Fibroblast of lung (primary cell): ENCODE results near the gene IWS1. TPM values are rescaled to one million over a fixed set of nuclear protein-coding genes. Genes with fewer than 3 reads are reported as not detected.

ENCODE experiments used
- DNase-seq, 2 donors: peaks; one replicate each; pipeline versions ENCODE4 v3.0.0 to v3.0.0-alpha.2; 2010; ENCODE audit warnings: low read depth in 2 of 2
- H2AFZ ChIP-seq: 2 replicates; pipeline ENCODE4 v1.5.1; 2012; ENCODE audit warnings: low read length, control low read depth, inconsistent platforms
- H3K27ac ChIP-seq: 2 replicates; pipeline ENCODE4 v1.5.1; 2011; ENCODE audit warnings: low read length, control low read depth; ENCODE audit not compliant: insufficient read depth
- H3K27me3 ChIP-seq: 2 replicates; pipeline ENCODE4 v1.5.1; 2011; ENCODE audit warnings: mild to moderate bottlenecking, low read length; ENCODE audit not compliant: control insufficient read depth, insufficient read depth
- H3K36me3 ChIP-seq: 2 replicates; pipeline ENCODE4 v1.5.1; 2011; ENCODE audit warnings: low read length; ENCODE audit not compliant: control insufficient read depth, insufficient read depth
- H3K4me1 ChIP-seq: 2 replicates; pipeline ENCODE4 v1.5.1; 2011; ENCODE audit warnings: low read length; ENCODE audit not compliant: control insufficient read depth, insufficient read depth; ENCODE audit errors: extremely low read depth
- H3K4me2 ChIP-seq: 2 replicates; pipeline ENCODE4 v1.5.1; 2011; ENCODE audit warnings: low read length, control low read depth; ENCODE audit not compliant: insufficient read depth; ENCODE audit errors: extremely low read depth
- H3K4me3 ChIP-seq, 4 experiments: fragments of 200-600 bp in 1 of 4; sonication (generic) in 1 of 4; replicated peaks in 1 of 4; 2 replicates each; pipeline ENCODE4 v1.5.1; 2011 to 2016; ENCODE audit warnings: low read length in 4 of 4, low read depth in 3 of 4, mild to moderate bottlenecking in 3 of 4, control low read depth in 2 of 4, inconsistent platforms in 1 of 4, mixed read lengths in 1 of 4; ENCODE audit not compliant: insufficient read depth in 1 of 4; ENCODE audit errors: control extremely low read depth in 1 of 4
- H3K79me2 ChIP-seq: 2 replicates; pipeline ENCODE4 v1.5.1; 2012; ENCODE audit warnings: mild to moderate bottlenecking, low read length, inconsistent platforms; ENCODE audit not compliant: control insufficient read depth, insufficient read depth
- H3K9ac ChIP-seq: 2 replicates; pipeline ENCODE4 v1.5.1; 2011; ENCODE audit warnings: mild to moderate bottlenecking, low read length, control low read depth; ENCODE audit not compliant: insufficient read depth
- H3K9me3 ChIP-seq: 2 replicates; pipeline ENCODE4 v1.5.1; 2012; ENCODE audit warnings: low read depth, low read length; ENCODE audit not compliant: control insufficient read depth, insufficient read depth
- H4K20me1 ChIP-seq: 2 replicates; pipeline ENCODE4 v1.5.1; 2011; ENCODE audit warnings: low read length; ENCODE audit not compliant: control insufficient read depth, insufficient read depth; ENCODE audit errors: extremely low read depth
- EZH2 ChIP-seq: IDR thresholded peaks from 2 replicates; pipeline ENCODE4 v1.5.1; 2012; ENCODE audit warnings: low read length, control low read depth, mild to moderate bottlenecking; ENCODE audit errors: missing control alignments
- polyA plus RNA-seq, 2 donors: library from polyadenylated mRNA; depleted of rRNA in 1 of 2; stranded (reverse) in 1 of 2; unstranded in 1 of 2; fragments of >200 nt; gene quantifications; 2 replicates each; pipeline ENCODE4 v1.2.1, GENCODE V29; 2011 to 2012; ENCODE audit warnings: missing spikeins in 1 of 2
- total RNA-seq: library from RNA; depleted of rRNA; stranded (reverse); fragments of >200 nt; gene quantifications from 2 replicates; pipeline ENCODE4 v1.2.1, GENCODE V29; 2014
- TF ChIP-seq, protein P1 (sequence below), 2 donors: IDR thresholded peaks in 1 of 2; conservative IDR thresholded peaks in 1 of 2; 1 replicate in 1 of 2; 2 replicates in 1 of 2; pipeline ENCODE4 v1.5.1; 2011 to 2012; ENCODE audit warnings: low read length in 2 of 2, control low read depth in 1 of 2, inconsistent platforms in 1 of 2, low read depth in 1 of 2, mild to moderate bottlenecking in 1 of 2

The IWS1 gene
- total and polyA plus RNA-seq, 2 donors (not counting 1 experiment from before 2014, with no cell fraction given) = 44.1 to 56.0 TPM

DNA sequence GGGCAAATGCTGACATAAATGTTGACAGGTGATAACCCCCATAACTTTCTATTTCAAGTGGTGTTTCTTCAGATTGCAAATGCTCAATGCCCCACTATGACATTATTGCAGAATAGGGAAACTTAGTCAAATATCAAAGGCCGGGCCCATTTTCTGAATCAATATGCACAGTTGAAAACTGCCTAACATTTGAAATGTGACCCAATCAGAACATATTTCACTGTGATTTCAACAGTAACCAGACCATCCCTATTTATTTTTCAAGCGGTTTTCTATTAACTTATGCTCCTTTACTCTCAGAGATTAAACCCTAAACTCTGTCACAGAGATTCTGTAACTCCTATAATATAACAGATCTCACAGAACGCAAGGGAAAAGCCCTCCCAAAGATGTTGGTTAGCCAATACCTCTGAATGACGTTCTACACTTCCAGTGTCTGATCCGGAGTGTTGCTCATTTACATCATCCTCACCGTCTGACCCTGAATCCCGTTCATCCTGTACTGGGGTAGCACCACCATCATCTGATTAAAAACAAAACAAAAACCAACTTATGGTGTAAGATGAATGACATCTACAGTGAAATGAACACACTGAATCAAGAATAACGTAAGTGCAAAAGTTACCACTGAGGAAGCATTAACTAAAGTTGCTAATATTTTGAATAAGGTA, 2.9 kb downstream of the IWS1 start:
- Histone ChIP-seq H3K27me3 (no peaks in the 10 kb centered on the region), H3K79me2 (peaks cover 64% of the 10 kb centered on the region), H3K4me3 (no peak overlapping the region), H3K4me2 (no peak overlapping the region), H3K9ac (no peak overlapping the region), H4K20me1 (no peaks in the 10 kb centered on the region), H3K9me3 (no peaks in the 10 kb centered on the region), H3K36me3 (peaks cover 1% of the 10 kb centered on the region), H3K27ac (no peak overlapping the region), H3K4me1 (no peaks in the 10 kb centered on the region), H2AFZ (no peak overlapping the region)
- TF ChIP-seq EZH2 = no peak
- TF ChIP-seq, protein P1, sequence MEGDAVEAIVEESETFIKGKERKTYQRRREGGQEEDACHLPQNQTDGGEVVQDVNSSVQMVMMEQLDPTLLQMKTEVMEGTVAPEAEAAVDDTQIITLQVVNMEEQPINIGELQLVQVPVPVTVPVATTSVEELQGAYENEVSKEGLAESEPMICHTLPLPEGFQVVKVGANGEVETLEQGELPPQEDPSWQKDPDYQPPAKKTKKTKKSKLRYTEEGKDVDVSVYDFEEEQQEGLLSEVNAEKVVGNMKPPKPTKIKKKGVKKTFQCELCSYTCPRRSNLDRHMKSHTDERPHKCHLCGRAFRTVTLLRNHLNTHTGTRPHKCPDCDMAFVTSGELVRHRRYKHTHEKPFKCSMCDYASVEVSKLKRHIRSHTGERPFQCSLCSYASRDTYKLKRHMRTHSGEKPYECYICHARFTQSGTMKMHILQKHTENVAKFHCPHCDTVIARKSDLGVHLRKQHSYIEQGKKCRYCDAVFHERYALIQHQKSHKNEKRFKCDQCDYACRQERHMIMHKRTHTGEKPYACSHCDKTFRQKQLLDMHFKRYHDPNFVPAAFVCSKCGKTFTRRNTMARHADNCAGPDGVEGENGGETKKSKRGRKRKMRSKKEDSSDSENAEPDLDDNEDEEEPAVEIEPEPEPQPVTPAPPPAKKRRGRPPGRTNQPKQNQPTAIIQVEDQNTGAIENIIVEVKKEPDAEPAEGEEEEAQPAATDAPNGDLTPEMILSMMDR (conservative IDR thresholded peaks at IDR 0.05 in 1 of 2, IDR thresholded peaks at IDR 0.05 in 1 of 2; ENCODE audit: low read depth in 1 of 2, low read length in 2 of 2) = no peak
- no peak for DNase-seq

DNA sequence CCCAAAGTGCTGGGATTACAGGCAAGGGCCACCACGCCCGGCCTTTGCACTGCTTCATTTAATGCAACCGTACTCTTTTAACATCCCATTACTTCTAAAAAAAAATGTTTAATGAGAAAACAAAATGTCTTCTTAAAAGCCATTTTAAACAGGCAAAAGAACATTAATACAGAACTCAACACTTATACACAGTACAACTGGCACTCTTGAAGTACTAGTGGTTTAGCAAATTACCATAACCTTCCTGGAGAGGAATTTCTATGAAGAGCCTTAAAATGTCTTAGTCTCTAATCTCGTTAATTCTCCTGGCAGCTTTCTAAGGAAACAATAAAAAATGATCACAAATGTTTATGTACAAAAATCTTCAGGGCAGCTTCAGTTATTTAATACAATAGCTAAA, 5.9 kb downstream of the IWS1 start:
- H2AFZ ChIP-seq = no peak overlapping the region
- no peak for TF ChIP-seq EZH2
- TF ChIP-seq, protein P1 (conservative IDR thresholded peaks at IDR 0.05 in 1 of 2, IDR thresholded peaks at IDR 0.05 in 1 of 2; ENCODE audit: low read depth in 1 of 2, low read length in 2 of 2) = no peak
- no peaks in the 10 kb centered on the region for H4K20me1 ChIP-seq
- no peak for DNase-seq
- H3K4me1 ChIP-seq = peaks cover 4% of the 10 kb centered on the region
- no peaks in the 10 kb centered on the region for H3K9me3 ChIP-seq
- H3K27me3 ChIP-seq = no peaks in the 10 kb centered on the region
- no peak overlapping the region for H3K4me3 ChIP-seq
- no peak overlapping the region for H3K4me2 ChIP-seq
- peaks cover 1% of the 10 kb centered on the region for H3K36me3 ChIP-seq
- H3K79me2 ChIP-seq = peaks cover 75% of the 10 kb centered on the region
- no peak overlapping the region for H3K27ac ChIP-seq
- no peak overlapping the region for H3K9ac ChIP-seq

DNA sequence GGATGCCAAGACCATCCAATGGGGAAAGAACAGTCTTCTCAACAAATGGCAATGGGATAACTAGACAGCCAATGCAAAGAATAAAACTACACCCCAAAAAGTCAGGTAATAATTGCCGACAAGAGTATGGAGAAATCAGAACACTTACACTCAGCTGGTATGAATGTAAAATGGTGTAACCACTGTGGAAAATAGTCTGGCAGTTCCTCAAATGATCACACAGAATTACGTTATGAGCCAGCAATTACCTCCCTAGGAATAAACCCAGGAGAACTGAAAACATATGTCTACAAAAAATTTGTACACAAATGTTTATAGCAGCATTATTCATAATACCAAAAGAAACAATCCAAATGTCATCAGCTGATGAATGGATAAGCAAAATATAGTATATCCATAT, 8.8 kb downstream of the IWS1 start:
- Histone ChIP-seq H4K20me1 (no peaks in the 10 kb centered on the region), H3K27ac (peak overlapping the region; percentile 92), H3K36me3 (peaks cover 8% of the 10 kb centered on the region)

More for the DNA sequence above, 8.8 kb downstream of the IWS1 start:
- no peak overlapping the region for H2AFZ ChIP-seq
- DNase-seq = peak in 1 of 2 donors; percentile 7
- H3K4me2 ChIP-seq = no peak overlapping the region
- H3K9me3 ChIP-seq = no peaks in the 10 kb centered on the region
- no peaks in the 10 kb centered on the region for H3K27me3 ChIP-seq
- H3K79me2 ChIP-seq = peaks cover 70% of the 10 kb centered on the region
- no peak overlapping the region for H3K4me3 ChIP-seq
- H3K9ac ChIP-seq = no peak overlapping the region
- peaks cover 6% of the 10 kb centered on the region for H3K4me1 ChIP-seq
- TF ChIP-seq EZH2 = no peak
- TF ChIP-seq, protein P1 (conservative IDR thresholded peaks at IDR 0.05 in 1 of 2, IDR thresholded peaks at IDR 0.05 in 1 of 2; ENCODE audit: low read depth in 1 of 2, low read length in 2 of 2) = no peak
